HG02798 (cell line): ENCODE results near the gene FN3KRP.

ENCODE experiments used
- ATAC-seq: cut with Tn5 transposase; IDR thresholded peaks from one replicate; pipeline ENCODE4 v1.9.1; 2021; ENCODE audit warnings: mild to moderate bottlenecking; ENCODE audit not compliant: unreplicated experiment, poor library complexity

The FN3KRP gene, protein sequence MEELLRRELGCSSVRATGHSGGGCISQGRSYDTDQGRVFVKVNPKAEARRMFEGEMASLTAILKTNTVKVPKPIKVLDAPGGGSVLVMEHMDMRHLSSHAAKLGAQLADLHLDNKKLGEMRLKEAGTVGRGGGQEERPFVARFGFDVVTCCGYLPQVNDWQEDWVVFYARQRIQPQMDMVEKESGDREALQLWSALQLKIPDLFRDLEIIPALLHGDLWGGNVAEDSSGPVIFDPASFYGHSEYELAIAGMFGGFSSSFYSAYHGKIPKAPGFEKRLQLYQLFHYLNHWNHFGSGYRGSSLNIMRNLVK

DNA sequence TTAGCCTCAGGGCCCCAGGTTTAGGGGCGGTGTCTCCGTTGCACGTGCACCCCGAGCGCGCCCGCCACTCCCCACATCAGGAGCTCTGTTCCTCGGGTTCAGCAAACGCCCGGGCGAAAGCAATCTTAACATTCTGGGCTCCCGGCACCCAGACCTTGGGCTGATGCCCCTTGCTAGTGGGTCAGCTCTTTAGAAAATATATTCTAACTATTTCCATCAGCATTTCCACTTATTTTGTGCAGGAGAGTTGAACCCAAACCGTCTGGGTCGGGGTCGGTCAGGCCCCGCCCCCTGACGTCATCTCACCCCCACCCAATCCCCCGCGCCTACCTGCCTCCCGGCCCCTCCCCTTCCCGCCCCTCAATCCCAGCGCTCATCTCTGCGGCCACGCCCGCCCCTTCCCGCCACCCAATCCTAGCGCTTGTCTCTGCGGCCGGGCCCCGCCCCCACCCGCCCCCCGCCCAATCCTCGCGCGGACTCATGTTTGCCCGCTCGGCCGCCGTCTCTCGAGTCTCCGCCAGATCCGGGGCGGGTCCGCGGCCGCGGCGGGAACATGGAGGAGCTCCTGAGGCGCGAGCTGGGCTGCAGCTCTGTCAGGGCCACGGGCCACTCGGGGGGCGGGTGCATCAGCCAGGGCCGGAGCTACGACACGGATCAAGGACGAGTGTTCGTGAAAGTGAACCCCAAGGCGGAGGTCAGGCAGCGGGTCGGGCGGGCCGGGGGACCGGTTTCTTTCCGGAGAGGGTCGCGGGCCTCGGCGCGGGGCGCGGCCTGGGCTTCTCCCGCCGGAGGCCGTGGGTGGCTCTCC is at the start of gene FN3KRP:
FN3KRP (plus strand) TSS at position 504 of the 808 bp plus-strand sequence; CDS start at position 554, 50 bp downstream.
- ATAC-seq, result peak; percentile 77

GRCh38 chr17:82666931-82667667 is 49.4 kb upstream of the FN3KRP start:
- no peak for ATAC-seq

DNA sequence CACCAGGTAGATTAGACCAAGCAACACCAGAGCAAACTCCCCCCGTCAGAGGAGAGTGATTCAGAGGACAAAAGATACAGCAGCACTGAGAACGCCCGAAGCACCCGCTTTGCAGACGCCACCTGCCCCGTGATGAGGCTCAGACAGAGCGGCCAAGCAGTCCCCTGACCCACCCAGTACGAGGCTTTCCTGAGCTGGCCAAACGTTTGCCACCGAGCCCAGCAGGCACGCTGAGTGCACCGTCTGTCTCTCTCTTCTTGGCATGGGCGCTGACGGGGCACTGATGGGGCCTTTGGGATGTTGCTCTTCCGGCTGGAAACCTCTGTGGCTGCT is 48.9 kb upstream of the FN3KRP start:
- no peak for ATAC-seq

DNA sequence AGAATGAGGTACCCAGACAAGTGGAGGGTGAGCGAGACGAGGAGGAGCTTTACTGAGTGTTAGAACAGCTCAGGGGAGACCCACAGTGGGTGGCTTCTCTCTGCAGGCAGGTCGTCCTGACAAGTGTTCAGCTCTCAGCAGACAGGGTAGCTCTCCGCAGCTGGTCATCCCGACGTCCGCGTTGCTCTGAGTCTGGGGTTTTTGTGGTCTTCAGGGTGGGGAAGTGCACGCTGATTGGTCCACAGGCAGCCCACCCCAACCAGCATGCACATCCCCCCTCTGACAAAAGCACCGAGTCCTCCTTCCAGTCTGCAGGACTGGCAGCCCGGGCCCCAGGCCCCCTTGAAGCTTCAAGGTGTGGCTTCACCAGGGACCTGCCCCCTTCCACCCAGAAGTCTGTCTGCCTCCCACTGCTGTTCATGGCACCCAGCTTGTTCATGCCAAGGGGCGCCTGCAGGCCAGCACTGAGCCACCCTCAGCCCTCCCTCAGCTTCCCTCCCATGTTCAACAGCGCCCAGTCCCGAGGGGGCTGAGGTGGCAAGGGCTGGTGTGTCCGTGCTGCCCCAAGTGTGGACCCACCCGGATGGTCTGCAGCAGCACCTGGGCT is 48.4 kb upstream of the FN3KRP start:
- no peak for ATAC-seq

- no peak for ATAC-seq
Measured at GRCh38 chr17:82668631-82669099, 47.8 kb upstream of the FN3KRP start.

- no peak for ATAC-seq
Measured at GRCh38 chr17:82670661-82671450, 45.6 kb upstream of the FN3KRP start.

- no peak for ATAC-seq
Measured at GRCh38 chr17:82674656-82675475, 41.6 kb upstream of the FN3KRP start.

DNA sequence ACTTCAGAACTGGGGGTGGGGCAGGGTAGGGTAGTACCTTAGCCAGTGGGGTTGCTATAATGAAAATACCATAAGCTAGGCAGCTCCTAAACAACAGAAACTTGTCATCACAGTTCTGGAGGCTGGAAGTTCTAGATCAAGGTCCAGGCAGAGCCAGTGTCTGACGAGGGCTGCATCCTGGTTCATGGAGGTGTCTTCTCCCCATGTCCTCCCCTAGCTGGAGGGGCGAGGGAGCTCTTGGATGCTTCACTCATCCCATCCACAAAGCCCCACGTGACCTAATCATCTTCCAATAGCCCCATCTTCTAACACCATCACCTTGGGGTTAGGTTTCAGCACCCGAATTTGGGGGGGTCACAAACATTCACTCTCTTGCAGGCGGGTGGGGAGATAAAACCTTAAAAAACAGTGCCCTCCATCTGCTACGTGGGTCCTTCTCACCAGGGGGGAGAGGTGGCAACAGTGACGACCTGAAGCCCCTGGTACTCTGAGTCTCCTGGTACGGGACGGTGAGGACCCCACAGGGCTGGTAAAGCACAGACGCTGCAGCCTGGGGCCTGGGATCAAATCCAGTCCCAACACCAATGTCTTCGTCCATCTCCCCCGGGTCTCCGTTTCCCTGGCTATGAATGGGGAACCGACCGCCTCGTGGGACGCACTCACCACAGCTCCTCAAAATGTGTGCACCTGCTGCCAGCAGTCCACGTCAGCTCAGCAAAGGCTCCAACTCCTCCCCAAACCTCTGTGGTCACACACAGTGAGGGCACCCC is 40.8 kb upstream of the FN3KRP start:
- no peak for ATAC-seq

DNA sequence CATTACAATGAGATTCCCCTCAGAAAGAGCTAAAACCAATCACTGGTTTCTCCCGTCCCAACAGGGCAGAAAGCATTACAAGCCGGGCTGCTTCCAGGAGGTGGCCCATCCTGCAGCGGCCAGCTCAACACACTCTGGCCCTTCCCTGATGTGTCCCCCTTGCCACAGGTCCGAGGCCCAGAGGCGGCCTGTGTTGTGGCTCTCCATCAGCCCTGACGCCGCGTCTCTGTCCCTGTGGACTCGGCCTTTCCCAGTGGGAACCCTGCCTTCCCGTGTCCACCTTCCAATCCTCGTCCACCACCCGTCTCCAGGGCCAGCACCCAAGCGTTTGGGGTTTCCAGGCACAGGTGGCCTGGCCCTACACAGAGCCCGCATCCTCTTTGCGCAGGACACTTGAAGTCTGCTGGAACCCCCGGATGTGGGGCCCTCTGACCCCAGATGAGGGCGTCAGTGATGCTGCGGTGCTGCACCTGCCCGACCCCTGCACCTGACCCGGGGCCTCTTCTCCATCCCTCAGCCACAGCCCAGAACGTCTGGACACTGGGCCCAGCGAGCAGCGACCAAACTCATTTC is 39.1 kb upstream of the FN3KRP start:
- ATAC-seq, result no peak

- ATAC-seq, result no peak
Measured at GRCh38 chr17:82678265-82678891, 38.1 kb upstream of the FN3KRP start.

- ATAC-seq, result no peak
Measured at GRCh38 chr17:82679586-82680465, 36.7 kb upstream of the FN3KRP start.

GRCh38 chr17:82681547-82681946 is 35.0 kb upstream of the FN3KRP start:
- ATAC-seq, result no peak

DNA sequence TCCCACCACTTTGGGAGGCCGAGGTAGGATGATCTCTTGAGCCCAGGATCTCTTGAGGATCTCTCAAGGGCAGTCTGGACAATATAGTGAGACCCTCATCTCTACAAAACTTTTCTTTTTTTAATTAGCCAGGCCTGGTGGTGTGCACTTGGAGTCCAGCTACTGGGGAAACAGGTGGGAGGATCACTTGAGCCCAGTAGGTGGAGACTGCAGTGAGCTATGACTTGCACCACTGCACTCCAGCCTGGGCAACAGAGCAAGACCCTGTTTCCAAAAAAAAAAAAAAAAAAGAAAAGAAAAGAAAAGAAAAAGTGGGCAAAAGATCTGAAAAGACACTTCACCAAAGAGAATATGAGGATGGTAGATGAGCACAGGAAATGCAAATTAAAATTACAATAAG is 33.0 kb upstream of the FN3KRP start:
- no peak for ATAC-seq

- peak; percentile 45 for ATAC-seq
Measured at GRCh38 chr17:82684228-82684841, 32.2 kb upstream of the FN3KRP start.

- ATAC-seq, result no peak
Measured at GRCh38 chr17:82685291-82685690, 31.2 kb upstream of the FN3KRP start.
